Duodenal mucosa (tissue), 2 donors: ENCODE measurements around the gene PRKD1.
"Not testable (repeated sequence)": the region's sequence is repeated elsewhere in the genome, so short reads cannot be mapped to it uniquely, and the experiment has no call there.

Source experiments
- H3K27ac ChIP-seq: one replicate; pipeline ENCODE4 v1.7.0; 2013; ENCODE audit warnings: low read depth, low read length
- H3K27me3 ChIP-seq, 2 donors: one replicate each; pipeline ENCODE4 v1.7.0; 2013; ENCODE audit warnings: low read length in 2 of 2, control low read depth in 1 of 2; ENCODE audit not compliant: insufficient read depth in 2 of 2, control insufficient read depth in 1 of 2
- H3K36me3 ChIP-seq, 2 donors: one replicate each; pipeline ENCODE4 v1.7.0; 2013; ENCODE audit warnings: low read length in 2 of 2, control low read depth in 1 of 2; ENCODE audit not compliant: insufficient read depth in 2 of 2, control insufficient read depth in 1 of 2
- H3K4me1 ChIP-seq, 2 donors: one replicate each; pipeline ENCODE4 v1.7.0; 2013; ENCODE audit warnings: low read length in 2 of 2, control low read depth in 1 of 2; ENCODE audit not compliant: insufficient read depth in 2 of 2, control insufficient read depth in 1 of 2
- H3K4me3 ChIP-seq, 2 donors: one replicate each; pipeline ENCODE4 v1.7.0; 2013; ENCODE audit warnings: low read length in 2 of 2, low read depth in 1 of 2
- H3K9ac ChIP-seq, 2 donors: one replicate each; pipeline ENCODE4 v1.7.0; 2013; ENCODE audit warnings: low read length in 2 of 2, low read depth in 1 of 2
- H3K9me3 ChIP-seq, 2 donors: one replicate each; pipeline ENCODE4 v1.7.0; 2013; ENCODE audit warnings: low read length in 2 of 2, control low read depth in 1 of 2; ENCODE audit not compliant: control insufficient read depth in 1 of 2

Gene PRKD1

GRCh38 chr14:29846339-29847055, 81.2 kb downstream of the PRKD1 start:
- Histone ChIP-seq H3K27me3 (no peaks in the 10 kb centered on the region), H3K9me3 (peaks cover 0 to 6% of the 10 kb centered on the region in 2 donors), H3K36me3 (no peaks in the 10 kb centered on the region), H3K4me3 (no peak overlapping the region), H3K4me1 (no peaks in the 10 kb centered on the region), H3K9ac (no peak overlapping the region), H3K27ac (no peak overlapping the region)

GRCh38 chr14:29843981-29844380, 83.7 kb downstream of the PRKD1 start:
- Histone ChIP-seq H3K27me3 (no peaks in the 10 kb centered on the region), H3K27ac (no peak overlapping the region), H3K4me1 (no peaks in the 10 kb centered on the region), H3K4me3 (no peak overlapping the region), H3K9me3 (peaks cover 18 to 21% of the 10 kb centered on the region in 2 donors), H3K36me3 (no peaks in the 10 kb centered on the region), H3K9ac (no peak overlapping the region)

GRCh38 chr14:29842228-29842627, 85.4 kb downstream of the PRKD1 start:
- no peaks in the 10 kb centered on the region for H3K4me1 ChIP-seq

GRCh38 chr14:29840369-29840892, 87.2 kb downstream of the PRKD1 start:
- H3K9ac ChIP-seq, H3K4me1 ChIP-seq, H3K27ac ChIP-seq, H3K27me3 ChIP-seq, H3K4me3 ChIP-seq, H3K36me3 ChIP-seq: not testable (repeated sequence)
- H3K9me3 ChIP-seq, result peaks cover 18 to 25% of the 10 kb centered on the region in 2 donors

More at GRCh38 chr14:29842228-29842627, 85.4 kb downstream of the PRKD1 start:
- Histone ChIP-seq H3K27ac (no peak overlapping the region), H3K4me3 (no peak overlapping the region), H3K36me3 (no peaks in the 10 kb centered on the region), H3K9me3 (peaks cover 18 to 25% of the 10 kb centered on the region in 2 donors), H3K27me3 (no peaks in the 10 kb centered on the region), H3K9ac (no peak overlapping the region)

GRCh38 chr14:29839691-29840090, 88.0 kb downstream of the PRKD1 start:
- H3K36me3 ChIP-seq, H3K27me3 ChIP-seq, H3K9ac ChIP-seq, H3K4me1 ChIP-seq, H3K4me3 ChIP-seq, H3K27ac ChIP-seq: not testable (repeated sequence)
- peaks cover 18 to 25% of the 10 kb centered on the region in 2 donors for H3K9me3 ChIP-seq

- Histone ChIP-seq H3K27me3 (no peaks in the 10 kb centered on the region), H3K4me3 (no peak overlapping the region), H3K36me3 (no peaks in the 10 kb centered on the region), H3K4me1 (no peaks in the 10 kb centered on the region), H3K27ac (no peak overlapping the region), H3K9me3 (peaks cover 18 to 25% of the 10 kb centered on the region in 2 donors), H3K9ac (no peak overlapping the region)
Observed at GRCh38 chr14:29838752-29839151, 88.9 kb downstream of the PRKD1 start.

GRCh38 chr14:29836395-29836794, 91.3 kb downstream of the PRKD1 start:
- H3K4me3 ChIP-seq, result no peak overlapping the region
- peaks cover 12 to 24% of the 10 kb centered on the region in 2 donors for H3K9me3 ChIP-seq

GRCh38 chr14:29832042-29832441, 95.6 kb downstream of the PRKD1 start:
- Histone ChIP-seq H3K4me1 (no peaks in the 10 kb centered on the region), H3K9ac (no peak overlapping the region), H3K27me3 (no peaks in the 10 kb centered on the region), H3K4me3 (no peak overlapping the region), H3K27ac (no peak overlapping the region), H3K36me3 (no peaks in the 10 kb centered on the region), H3K9me3 (no peaks in the 10 kb centered on the region)

More at GRCh38 chr14:29836395-29836794, 91.3 kb downstream of the PRKD1 start:
- Histone ChIP-seq H3K36me3 (no peaks in the 10 kb centered on the region), H3K27me3 (no peaks in the 10 kb centered on the region), H3K9ac (no peak overlapping the region), H3K4me1 (no peaks in the 10 kb centered on the region), H3K27ac (no peak overlapping the region)

- H3K9me3 ChIP-seq, result no peaks in the 10 kb centered on the region
- H3K27me3 ChIP-seq, result no peaks in the 10 kb centered on the region
- no peak overlapping the region for H3K27ac ChIP-seq
- H3K4me3 ChIP-seq, result no peak overlapping the region
- no peak overlapping the region for H3K9ac ChIP-seq
- no peaks in the 10 kb centered on the region for H3K36me3 ChIP-seq
- no peaks in the 10 kb centered on the region for H3K4me1 ChIP-seq
Observed at GRCh38 chr14:29829851-29830250, 97.8 kb downstream of the PRKD1 start.

GRCh38 chr14:29823816-29824215, 103.8 kb downstream of the PRKD1 start:
- no peaks in the 10 kb centered on the region for H3K36me3 ChIP-seq
- no peaks in the 10 kb centered on the region for H3K9me3 ChIP-seq
- no peaks in the 10 kb centered on the region for H3K4me1 ChIP-seq
- no peaks in the 10 kb centered on the region for H3K27me3 ChIP-seq
- no peak overlapping the region for H3K4me3 ChIP-seq
- H3K27ac ChIP-seq, result no peak overlapping the region
- H3K9ac ChIP-seq, result no peak overlapping the region
